Activated CD4-positive, alpha-beta memory T cell treated with anti-CD3 and anti-CD28 coated beads for 36 hours (primary cell): ENCODE results near the gene CCDC60. TPM values are rescaled to one million over a fixed set of nuclear protein-coding genes. Genes with fewer than 3 reads are reported as not detected.
A peak's percentile ranks its signal among the peaks of the same experiment; 100 is the strongest.

Experiments used
- CTCF ChIA-PET: fragments of 350-600 bp; sonication (Branson Sonifier 250); formaldehyde crosslinking; loops from one replicate; lab custom pipeline; 2021; ENCODE audit warnings: antibody characterized with exemption, inconsistent platforms; lab: Charles Lee
- POLR2A ChIA-PET: fragments of 350-600 bp; sonication (Branson Sonifier 250); formaldehyde crosslinking; loops from one replicate; lab custom pipeline; 2021; ENCODE audit warnings: antibody characterized with exemption; lab: Charles Lee
- DNase-seq: peaks from one replicate; pipeline ENCODE4 v3.0.0-alpha.2; 2020
- H3K27ac Mint-ChIP-seq: one replicate; pipeline ENCODE4 v1.8.0; 2021; ENCODE audit warnings: mixed read lengths
- H3K27me3 Mint-ChIP-seq: one replicate; pipeline ENCODE4 v1.8.0; 2021; ENCODE audit warnings: mixed read lengths
- H3K36me3 Mint-ChIP-seq: one replicate; pipeline ENCODE4 v1.8.0; 2021; ENCODE audit warnings: mixed read lengths
- H3K4me1 Mint-ChIP-seq: one replicate; pipeline ENCODE4 v1.8.0; 2021; ENCODE audit warnings: low read depth, mixed read lengths
- H3K4me3 Mint-ChIP-seq: one replicate; pipeline ENCODE4 v1.8.0; 2021; ENCODE audit warnings: mild to moderate bottlenecking, mixed read lengths
- H3K9me3 Mint-ChIP-seq: one replicate; pipeline ENCODE4 v1.8.0; 2021; ENCODE audit warnings: mixed read lengths
- intact Hi-C: fragments of 100-400 bp; cut with micrococcal nuclease; formaldehyde crosslinking; loops from one replicate; pipeline ENCODE4 v1.15.1; 2023
- total RNA-seq, 2 experiments: library from RNA; stranded (reverse); gene quantifications; one replicate each; pipeline ENCODE4 v1.2.3, GENCODE V29; 2021

CCDC60 gene
- total RNA-seq, 2 experiments from 2014 or later, result not detected

- Mint-ChIP-seq H3K27ac (no peak overlapping the region), H3K9me3 (peaks cover 6% of the 10 kb centered on the region), H3K4me1 (no peaks in the 10 kb centered on the region), H3K4me3 (no peak overlapping the region), H3K36me3 (no peaks in the 10 kb centered on the region), H3K27me3 (peaks cover under 1% of the 10 kb centered on the region)
- no peak for DNase-seq
- POLR2A ChIA-PET, result no interaction called here
- intact Hi-C loops, result no loop called here
- CTCF ChIA-PET, result interaction anchor here (1.5 kb wide), 1 partner anchor 13 kb away, joined by 5 read pairs; no protein-coding TSS in a partner anchor
These were observed 96.6 kb downstream of the CCDC60 start for GRCh38 chr12:119431151-119431550.

DNA sequence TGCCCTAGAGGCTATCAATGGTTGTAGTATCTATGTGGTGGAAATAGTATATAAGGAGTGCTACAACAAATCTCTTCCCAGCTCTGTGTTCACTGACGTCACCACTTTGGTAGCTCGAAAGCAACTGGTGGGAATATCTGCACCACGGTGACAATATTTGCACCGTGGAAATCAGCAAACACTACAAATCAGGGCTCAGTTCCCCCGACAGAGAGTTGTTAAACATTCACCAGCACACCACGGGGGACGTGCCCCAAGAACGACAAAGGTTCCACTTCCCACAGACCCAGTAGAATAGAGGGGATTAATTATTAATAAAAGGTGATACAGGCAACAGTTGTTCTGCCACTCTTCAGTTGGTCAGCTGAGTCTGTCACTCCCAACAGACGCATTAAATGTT lies 98.4 kb downstream of the CCDC60 start:
- intact Hi-C loops, result no loop called here
- H3K27ac Mint-ChIP-seq, result no peak overlapping the region
- ChIA-PET CTCF (interaction anchor here (1.1 kb wide), 1 partner anchor 11 kb away, joined by 9 read pairs; no protein-coding TSS in a partner anchor), POLR2A (no interaction called here)
- no peak for DNase-seq
- no peaks in the 10 kb centered on the region for H3K4me1 Mint-ChIP-seq
- H3K36me3 Mint-ChIP-seq, result no peaks in the 10 kb centered on the region
- H3K9me3 Mint-ChIP-seq, result peaks cover 6% of the 10 kb centered on the region
- H3K4me3 Mint-ChIP-seq, result no peak overlapping the region
- H3K27me3 Mint-ChIP-seq, result peaks cover 2% of the 10 kb centered on the region

GRCh38 chr12:119440803-119441360 lies 106.4 kb downstream of the CCDC60 start:
- intact Hi-C loops, result no loop called here
- Mint-ChIP-seq H3K27me3 (peaks cover 13% of the 10 kb centered on the region), H3K27ac (no peak overlapping the region), H3K9me3 (no peaks in the 10 kb centered on the region), H3K4me3 (no peak overlapping the region), H3K4me1 (no peaks in the 10 kb centered on the region), H3K36me3 (no peaks in the 10 kb centered on the region)
- no peak for DNase-seq
- POLR2A ChIA-PET, result no interaction called here
- CTCF ChIA-PET, result interaction anchor here (0.7 to 1.0 kb wide), 2 partner anchors 104 to 167 kb away, joined by 3 to 6 read pairs; no protein-coding TSS in a partner anchor

DNA sequence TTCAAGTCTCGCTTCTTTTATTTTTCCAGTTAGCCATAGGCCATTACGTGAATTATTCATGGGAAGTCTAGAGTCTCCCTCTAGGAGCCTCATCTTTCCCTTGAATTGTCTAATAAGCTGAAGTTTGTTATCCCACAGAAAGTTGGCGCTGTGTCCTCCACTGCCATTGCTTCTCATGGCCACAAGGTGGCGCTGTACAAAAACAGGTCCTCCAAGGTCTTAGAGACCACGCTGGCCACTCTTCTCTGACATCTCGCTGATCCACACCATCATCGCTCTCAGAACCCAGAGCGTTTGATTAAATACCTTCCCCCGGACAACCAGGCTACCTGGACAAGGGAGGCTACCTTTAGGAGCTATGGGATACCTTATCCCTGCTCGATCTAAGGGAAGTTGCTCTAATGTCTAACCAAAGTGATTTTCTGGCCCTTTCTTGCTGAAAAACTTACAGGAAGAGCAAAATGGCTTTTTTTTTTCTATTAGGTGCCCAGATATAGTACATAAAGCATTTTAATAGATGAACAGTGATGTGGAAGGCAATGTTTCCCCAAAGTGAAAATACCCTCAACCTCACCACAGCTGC lies 110.0 kb downstream of the CCDC60 start:
- no peak overlapping the region for H3K27ac Mint-ChIP-seq
- H3K27me3 Mint-ChIP-seq, result peaks cover 7% of the 10 kb centered on the region
- no peaks in the 10 kb centered on the region for H3K36me3 Mint-ChIP-seq
- ChIA-PET POLR2A (no interaction called here), CTCF (interaction anchor here (0.6 to 5.5 kb wide), 32 partner anchors 8 to 229 kb away, joined by 3 to 83 read pairs (median 4); no protein-coding TSS in a partner anchor)
- no peak overlapping the region for H3K4me3 Mint-ChIP-seq
- intact Hi-C loops, result loop anchor here (1.0 to 2.0 kb wide), 2 partner anchors 101 to 204 kb away; no protein-coding TSS in a partner anchor
- H3K4me1 Mint-ChIP-seq, result no peaks in the 10 kb centered on the region
- no peaks in the 10 kb centered on the region for H3K9me3 Mint-ChIP-seq
- peak; percentile 60 for DNase-seq

DNA sequence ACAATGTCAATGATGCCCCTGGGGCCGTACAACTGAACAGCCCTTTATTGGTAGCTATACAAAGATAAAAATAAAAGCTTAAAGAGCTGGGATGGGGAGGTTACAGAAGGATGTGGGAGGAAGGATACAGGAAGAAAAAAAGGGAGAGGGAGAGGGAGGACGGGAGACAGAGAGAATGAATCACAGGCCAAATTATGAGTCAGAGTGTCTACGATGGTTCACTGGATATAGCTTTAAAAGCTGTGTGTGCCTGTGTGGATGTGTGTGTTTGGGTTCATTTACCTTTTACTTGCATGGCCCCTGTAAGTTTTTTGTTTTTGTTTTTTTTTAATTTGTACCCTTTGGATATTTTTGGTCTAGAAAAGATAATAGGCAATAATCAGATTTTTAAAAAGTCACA lies 111.9 kb downstream of the CCDC60 start:
- no peak overlapping the region for H3K27ac Mint-ChIP-seq
- intact Hi-C loops, result no loop called here
- peaks cover 5% of the 10 kb centered on the region for H3K27me3 Mint-ChIP-seq
- DNase-seq, result no peak
- ChIA-PET CTCF (interaction anchor here (0.6 to 5.5 kb wide), 5 partner anchors 11 to 279 kb away, joined by 3 to 83 read pairs (median 8); no protein-coding TSS in a partner anchor), POLR2A (no interaction called here)
- H3K4me1 Mint-ChIP-seq, result no peaks in the 10 kb centered on the region
- no peak overlapping the region for H3K4me3 Mint-ChIP-seq
- H3K36me3 Mint-ChIP-seq, result no peaks in the 10 kb centered on the region
- no peaks in the 10 kb centered on the region for H3K9me3 Mint-ChIP-seq

- Mint-ChIP-seq H3K9me3 (no peaks in the 10 kb centered on the region), H3K4me3 (no peak overlapping the region), H3K27ac (no peak overlapping the region), H3K27me3 (peaks cover 5% of the 10 kb centered on the region), H3K36me3 (no peaks in the 10 kb centered on the region), H3K4me1 (no peaks in the 10 kb centered on the region)
- ChIA-PET POLR2A (no interaction called here), CTCF (interaction anchor here (0.6 to 5.5 kb wide), 4 partner anchors 32 to 202 kb away, joined by 3 to 83 read pairs (median 6); no protein-coding TSS in a partner anchor)
- no peak for DNase-seq
- intact Hi-C loops, result no loop called here
These were observed 112.6 kb downstream of the CCDC60 start for GRCh38 chr12:119447126-119447525.

- no peak for DNase-seq
- intact Hi-C loops, result no loop called here
- Mint-ChIP-seq H3K27ac (no peak overlapping the region), H3K9me3 (no peaks in the 10 kb centered on the region), H3K4me3 (no peak overlapping the region), H3K36me3 (no peaks in the 10 kb centered on the region), H3K4me1 (no peaks in the 10 kb centered on the region), H3K27me3 (peaks cover 5% of the 10 kb centered on the region)
- CTCF ChIA-PET, result interaction anchor here (0.6 to 5.5 kb wide), 3 partner anchors 9 to 181 kb away, joined by 3 to 83 read pairs (median 3); no protein-coding TSS in a partner anchor
- POLR2A ChIA-PET, result no interaction called here
These were observed 113.1 kb downstream of the CCDC60 start for GRCh38 chr12:119447618-119448017.

GRCh38 chr12:119448611-119449131 lies 114.1 kb downstream of the CCDC60 start:
- ChIA-PET CTCF (no interaction called here), POLR2A (no interaction called here)
- DNase-seq, result no peak
- no peaks in the 10 kb centered on the region for H3K4me1 Mint-ChIP-seq
- no peaks in the 10 kb centered on the region for H3K9me3 Mint-ChIP-seq
- no peak overlapping the region for H3K4me3 Mint-ChIP-seq
- no peaks in the 10 kb centered on the region for H3K36me3 Mint-ChIP-seq
- intact Hi-C loops, result no loop called here
- peaks cover 7% of the 10 kb centered on the region for H3K27me3 Mint-ChIP-seq
- no peak overlapping the region for H3K27ac Mint-ChIP-seq

DNA sequence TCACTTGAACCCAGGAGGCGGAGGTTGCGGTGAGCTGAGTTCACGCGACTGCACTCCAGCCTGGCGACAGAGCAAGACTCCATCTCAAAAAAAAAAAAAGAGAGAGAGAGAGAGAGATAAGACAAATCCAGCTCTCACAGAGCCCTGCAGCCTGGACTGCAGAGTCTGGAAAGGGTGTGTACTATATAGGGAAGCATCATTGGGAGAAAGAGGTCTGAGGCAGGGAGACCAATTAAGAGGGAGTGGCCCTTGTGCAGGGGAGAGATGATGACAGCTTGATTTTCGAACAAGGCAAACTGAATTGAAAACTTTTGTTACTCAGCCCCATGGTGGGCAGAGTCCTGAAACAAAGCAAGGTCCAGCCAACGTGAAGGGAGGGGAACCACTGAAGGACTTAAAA lies 116.2 kb downstream of the CCDC60 start:
- no peak overlapping the region for H3K4me3 Mint-ChIP-seq
- intact Hi-C loops, result no loop called here
- no peaks in the 10 kb centered on the region for H3K36me3 Mint-ChIP-seq
- CTCF ChIA-PET, result no interaction called here
- no peaks in the 10 kb centered on the region for H3K9me3 Mint-ChIP-seq
- POLR2A ChIA-PET, result no interaction called here
- no peak overlapping the region for H3K27ac Mint-ChIP-seq
- no peaks in the 10 kb centered on the region for H3K4me1 Mint-ChIP-seq
- peaks cover 5% of the 10 kb centered on the region for H3K27me3 Mint-ChIP-seq
- DNase-seq, result no peak

DNA sequence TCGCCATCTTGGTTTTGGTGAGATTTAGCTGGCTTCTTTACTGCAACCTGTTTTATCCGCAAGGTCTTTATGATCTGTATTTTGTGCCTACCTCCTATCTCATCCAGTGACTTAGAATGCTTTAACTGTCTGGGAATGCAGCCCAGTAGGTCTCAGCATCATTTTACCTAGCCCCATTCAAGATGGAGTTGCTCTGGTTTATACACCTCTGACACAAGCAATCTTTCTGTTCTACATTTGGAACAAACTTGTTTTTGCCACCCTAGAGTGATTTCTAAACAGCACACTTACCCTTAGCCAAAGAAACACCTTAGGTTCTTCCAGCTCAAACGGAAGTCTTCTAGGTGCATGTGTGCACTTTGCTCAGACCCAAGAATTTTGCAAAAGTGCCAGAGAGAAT lies 122.3 kb downstream of the CCDC60 start:
- Mint-ChIP-seq H3K36me3 (no peaks in the 10 kb centered on the region), H3K27ac (no peak overlapping the region), H3K4me1 (no peaks in the 10 kb centered on the region), H3K4me3 (no peak overlapping the region), H3K9me3 (peaks cover 4% of the 10 kb centered on the region), H3K27me3 (peaks cover 9% of the 10 kb centered on the region)
- ChIA-PET CTCF (no interaction called here), POLR2A (no interaction called here)
- intact Hi-C loops, result no loop called here
- DNase-seq, result no peak

GRCh38 chr12:119457271-119457670 lies 122.7 kb downstream of the CCDC60 start:
- Mint-ChIP-seq H3K36me3 (no peaks in the 10 kb centered on the region), H3K4me1 (no peaks in the 10 kb centered on the region), H3K27me3 (peaks cover 9% of the 10 kb centered on the region), H3K27ac (no peak overlapping the region), H3K9me3 (peaks cover 4% of the 10 kb centered on the region), H3K4me3 (no peak overlapping the region)
- DNase-seq, result no peak
- ChIA-PET POLR2A (no interaction called here), CTCF (no interaction called here)
- intact Hi-C loops, result no loop called here

- CTCF ChIA-PET, result interaction anchor here (2.7 kb wide), 1 partner anchor 15 kb away, joined by 13 read pairs; no protein-coding TSS in a partner anchor
- POLR2A ChIA-PET, result no interaction called here
- peaks cover 7% of the 10 kb centered on the region for H3K27me3 Mint-ChIP-seq
- intact Hi-C loops, result no loop called here
- H3K4me3 Mint-ChIP-seq, result no peak overlapping the region
- DNase-seq, result no peak
- peaks cover 4% of the 10 kb centered on the region for H3K9me3 Mint-ChIP-seq
- no peak overlapping the region for H3K27ac Mint-ChIP-seq
- H3K36me3 Mint-ChIP-seq, result no peaks in the 10 kb centered on the region
- H3K4me1 Mint-ChIP-seq, result no peaks in the 10 kb centered on the region
These were observed 125.0 kb downstream of the CCDC60 start for GRCh38 chr12:119459481-119459880.
